Nephron progenitor cell (in vitro differentiated cells): ENCODE measurements around the gene CD300LF.
A peak's percentile ranks its signal among the peaks of the same experiment; 100 is the strongest.

Experiments used
- DNase-seq: peaks from one replicate; pipeline ENCODE4 v3.0.0; 2021
- H3K27ac Mint-ChIP-seq: 2 replicates; pipeline ENCODE4 v1.8.0; 2021; ENCODE audit warnings: mild to moderate bottlenecking, moderate library complexity, mixed read lengths
- H3K27me3 Mint-ChIP-seq: 2 replicates; pipeline ENCODE4 v1.8.0; 2021; ENCODE audit warnings: mild to moderate bottlenecking, low read depth, mixed read lengths; ENCODE audit not compliant: poor library complexity
- H3K36me3 Mint-ChIP-seq: 2 replicates; pipeline ENCODE4 v1.8.0; 2021; ENCODE audit warnings: low read depth, mixed read lengths
- H3K4me1 Mint-ChIP-seq: 2 replicates; pipeline ENCODE4 v1.8.0; 2021; ENCODE audit warnings: mixed read lengths
- H3K4me3 Mint-ChIP-seq: 2 replicates; pipeline ENCODE4 v1.8.0; 2021; ENCODE audit warnings: mild to moderate bottlenecking, moderate library complexity, mixed read lengths
- H3K9me3 Mint-ChIP-seq: 2 replicates; pipeline ENCODE4 v1.8.0; 2021; ENCODE audit warnings: mild to moderate bottlenecking, moderate library complexity, mixed read lengths
- CTCF ChIP-seq: fragments of 200-600 bp; sonication (generic); IDR thresholded peaks from 2 replicates; pipeline ENCODE4 v1.5.0; 2021; ENCODE audit warnings: antibody characterized with exemption

Gene CD300LF

GRCh38 chr17:74740641-74741387 is 28.1 kb upstream of the CD300LF start:
- no peak for DNase-seq
- Mint-ChIP-seq H3K36me3 (no peaks in the 10 kb centered on the region), H3K4me1 (peaks cover 70% of the 10 kb centered on the region), H3K27me3 (peaks cover 37% of the 10 kb centered on the region), H3K9me3 (no peaks in the 10 kb centered on the region), H3K27ac (no peak overlapping the region), H3K4me3 (no peak overlapping the region)
- TF ChIP-seq CTCF = no peak

- H3K27me3 Mint-ChIP-seq = peaks cover 37% of the 10 kb centered on the region
- peaks cover 65% of the 10 kb centered on the region for H3K4me1 Mint-ChIP-seq
- no peak overlapping the region for H3K4me3 Mint-ChIP-seq
- TF ChIP-seq CTCF = no peak
- H3K36me3 Mint-ChIP-seq = no peaks in the 10 kb centered on the region
- DNase-seq = no peak
- H3K9me3 Mint-ChIP-seq = no peaks in the 10 kb centered on the region
- H3K27ac Mint-ChIP-seq = no peak overlapping the region
Measured at GRCh38 chr17:74740173-74740572, 27.4 kb upstream of the CD300LF start.

GRCh38 chr17:74739227-74739831 is 26.6 kb upstream of the CD300LF start:
- no peak for TF ChIP-seq CTCF
- peak overlapping the region; percentile 29 for H3K4me3 Mint-ChIP-seq
- H3K27me3 Mint-ChIP-seq = peaks cover 37% of the 10 kb centered on the region
- no peak for DNase-seq
- no peaks in the 10 kb centered on the region for H3K9me3 Mint-ChIP-seq
- no peaks in the 10 kb centered on the region for H3K36me3 Mint-ChIP-seq
- H3K27ac Mint-ChIP-seq = peak overlapping the region; percentile 54
- peaks cover 58% of the 10 kb centered on the region for H3K4me1 Mint-ChIP-seq

GRCh38 chr17:74738051-74738996 is 25.6 kb upstream of the CD300LF start:
- no peak for TF ChIP-seq CTCF
- Mint-ChIP-seq H3K27me3 (peaks cover 35% of the 10 kb centered on the region), H3K9me3 (no peaks in the 10 kb centered on the region), H3K27ac (no peak overlapping the region), H3K4me3 (peak overlapping the region; percentile 65), H3K4me1 (peaks cover 48% of the 10 kb centered on the region), H3K36me3 (no peaks in the 10 kb centered on the region)
- DNase-seq = no peak

- peak overlapping the region; percentile 65 for H3K4me3 Mint-ChIP-seq
- H3K36me3 Mint-ChIP-seq = no peaks in the 10 kb centered on the region
- H3K27me3 Mint-ChIP-seq = peaks cover 31% of the 10 kb centered on the region
- peak; percentile 30 for TF ChIP-seq CTCF
- peaks cover 42% of the 10 kb centered on the region for H3K4me1 Mint-ChIP-seq
- no peak overlapping the region for H3K27ac Mint-ChIP-seq
- peak; percentile 51 for DNase-seq
- H3K9me3 Mint-ChIP-seq = no peaks in the 10 kb centered on the region
Measured at GRCh38 chr17:74737299-74738050, 24.8 kb upstream of the CD300LF start.
